Measurements from ENCODE around the gene PNPLA8.

GRCh38 chr7:108503112-108504026, 22.6 kb downstream of the PNPLA8 start:
- TF ChIP-seq, protein P1, sequence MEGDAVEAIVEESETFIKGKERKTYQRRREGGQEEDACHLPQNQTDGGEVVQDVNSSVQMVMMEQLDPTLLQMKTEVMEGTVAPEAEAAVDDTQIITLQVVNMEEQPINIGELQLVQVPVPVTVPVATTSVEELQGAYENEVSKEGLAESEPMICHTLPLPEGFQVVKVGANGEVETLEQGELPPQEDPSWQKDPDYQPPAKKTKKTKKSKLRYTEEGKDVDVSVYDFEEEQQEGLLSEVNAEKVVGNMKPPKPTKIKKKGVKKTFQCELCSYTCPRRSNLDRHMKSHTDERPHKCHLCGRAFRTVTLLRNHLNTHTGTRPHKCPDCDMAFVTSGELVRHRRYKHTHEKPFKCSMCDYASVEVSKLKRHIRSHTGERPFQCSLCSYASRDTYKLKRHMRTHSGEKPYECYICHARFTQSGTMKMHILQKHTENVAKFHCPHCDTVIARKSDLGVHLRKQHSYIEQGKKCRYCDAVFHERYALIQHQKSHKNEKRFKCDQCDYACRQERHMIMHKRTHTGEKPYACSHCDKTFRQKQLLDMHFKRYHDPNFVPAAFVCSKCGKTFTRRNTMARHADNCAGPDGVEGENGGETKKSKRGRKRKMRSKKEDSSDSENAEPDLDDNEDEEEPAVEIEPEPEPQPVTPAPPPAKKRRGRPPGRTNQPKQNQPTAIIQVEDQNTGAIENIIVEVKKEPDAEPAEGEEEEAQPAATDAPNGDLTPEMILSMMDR (IDR thresholded peaks at IDR 0.05): no peak
- no peak for TF ChIP-seq EZH2 (IDR thresholded peaks at IDR 0.05; ENCODE audit: borderline replicate concordance, insufficient read depth, low read depth, low read length, poor library complexity, severe bottlenecking)

All from B cell (primary cell).